Adrenal gland (tissue), 12 donors: ENCODE data around the gene MEF2C. TPM values are rescaled to one million over a fixed set of nuclear protein-coding genes. Genes with fewer than 3 reads are reported as not detected.

ENCODE experiments used
- DNase-seq, 7 donors: peaks; one replicate each; pipeline ENCODE4 v3.0.0-alpha.2; 2019 to 2020
- H3K27ac ChIP-seq, 5 donors: fragments of 200-600 bp; sonication (generic) in 4 of 5; 1 replicate in 3 of 5; 2 replicates in 2 of 5; pipeline versions ENCODE4 v1.5.1 to v1.8.0; 2016 to 2020; ENCODE audit warnings: mild to moderate bottlenecking in 1 of 5
- H3K27me3 ChIP-seq: fragments of 200-600 bp; 2 replicates; pipeline ENCODE4 v1.8.0; 2021
- H3K36me3 ChIP-seq, 2 donors: fragments of 200-600 bp; replicated peaks in 1 of 2; 1 replicate in 1 of 2; 2 replicates in 1 of 2; pipeline versions ENCODE4 v1.5.1 to v1.8.0; 2018 to 2022
- H3K4me1 ChIP-seq, 2 donors: fragments of 200-600 bp; replicated peaks in 1 of 2; 1 replicate in 1 of 2; 2 replicates in 1 of 2; pipeline versions ENCODE4 v1.5.1 to v1.8.0; 2018 to 2021
- H3K4me3 ChIP-seq, 4 donors: fragments of 200-600 bp; sonication (generic) in 3 of 4; one replicate each; pipeline ENCODE4 v1.5.1; 2016 to 2018
- H3K9me3 ChIP-seq, 3 donors: fragments of 200-600 bp; sonication (generic) in 1 of 3; replicated peaks in 1 of 3; 1 replicate in 2 of 3; 2 replicates in 1 of 3; pipeline versions ENCODE4 v1.5.1 to v1.8.0; 2016 to 2021
- POLR2A ChIP-seq, 2 donors: fragments of 450-650 bp; IDR thresholded peaks; one replicate each; pipeline ENCODE4 v1.6.1; 2017; ENCODE audit warnings: antibody characterized with exemption in 2 of 2, mild to moderate bottlenecking in 2 of 2, moderate library complexity in 1 of 2
- WGBS, 4 donors: extraction: QIAGEN DNeasy Blood & Tissue Kit in 2 of 4; methylation state at CpG; one replicate each; pipeline versions ENCODE4 v1.1.5 to v1.1.7; 2013 to 2017; 5-methylcytosine and 5-hydroxymethylcytosine counted together
- intact Hi-C, 2 donors: fragments of 100-400 bp; cut with DNase I; formaldehyde crosslinking; loops; one replicate each; pipeline versions ENCODE4 v1.14.1 to v1.15.0; 2022 to 2023
- polyA plus RNA-seq, 3 donors: library from polyadenylated mRNA; stranded (reverse); fragments of 200-250 nt in 2 of 3; fragments of 350-450 nt in 1 of 3; fragmentation: Illumina TruSeq in 1 of 3; extraction: RNeasy Lipid Tissue Mini Kit (QIAGEN cat#74804) in 1 of 3; gene quantifications; one replicate each; pipeline ENCODE4 v1.2.3, GENCODE V29; 2013 to 2014
- total RNA-seq, 9 donors: library from RNA; depleted of rRNA in 4 of 9; stranded (reverse); fragments of >200 nt in 4 of 9; fragments of 120-200 nt in 1 of 9; fragmentation: NEBNext Ultra II Directional in 1 of 9; extraction: Animal tissue kit (Norgen Biotek cat#: 25700) in 1 of 9; gene quantifications; one replicate each; pipeline versions ENCODE4 v1.1.0 to v1.2.4, GENCODE V29; 2013 to 2023
- TF ChIP-seq, protein P1 (sequence below), 6 experiments: fragments of 450-650 bp in 4 of 6; fragments of 200-600 bp in 2 of 6; sonication (generic) in 1 of 6; IDR thresholded peaks; 1 replicate in 5 of 6; 2 replicates in 1 of 6; pipeline versions ENCODE4 v1.5.1 to v1.8.0; 2016 to 2021; ENCODE audit warnings: antibody characterized with exemption in 6 of 6, mild to moderate bottlenecking in 2 of 6, moderate library complexity in 1 of 6
- donor health status: healthy with polysubstance abuse.
- donor health status: Bipolar disorder and iron deficiency.
- donor health status: DM: yes; HTN: yes; CAD: no.
- donor health status: DM: no; HTN: no; CAD: no.
- donor health status: DM: no; HTN: no; CAD: no.
- donor health status: DM: yes; HTN: yes; CAD: no.

The MEF2C gene
- total and polyA plus RNA-seq, 12 donors, result 26.8 to 172 (median 69.2) TPM

DNA sequence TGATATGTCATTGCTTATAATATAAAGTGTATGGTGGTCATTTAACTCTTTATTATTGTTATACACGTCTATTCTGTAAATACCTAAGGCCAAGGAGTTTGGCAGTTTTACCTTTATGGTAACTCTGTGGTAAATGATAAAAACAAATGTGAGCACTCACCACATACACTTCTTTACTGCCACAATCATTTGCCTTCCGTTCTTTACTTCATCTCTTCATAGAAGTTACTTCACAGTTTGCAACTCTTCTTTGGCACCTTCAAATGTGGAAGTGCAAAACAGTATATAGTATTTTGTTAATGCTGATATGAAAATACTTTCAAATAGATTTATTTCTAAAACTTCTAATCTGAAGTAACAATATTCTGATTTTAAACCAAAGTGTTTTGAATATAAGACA is 4.4 kb upstream of the MEF2C start:
- no peak overlapping the region for H3K4me3 ChIP-seq
- H3K27ac ChIP-seq, result peak overlapping the region in 2 of 5 donors; percentile 64 to 94
- intact Hi-C loops, result loop anchor here (10.0 kb wide), 2 partner anchors 53 to 153 kb away; no protein-coding TSS in a partner anchor
- no peaks in the 10 kb centered on the region for H3K36me3 ChIP-seq
- no peak for DNase-seq
- H3K9me3 ChIP-seq, result no peaks in the 10 kb centered on the region
- no peaks in the 10 kb centered on the region for H3K27me3 ChIP-seq
- peaks cover 10 to 43% of the 10 kb centered on the region in 2 donors for H3K4me1 ChIP-seq
- TF ChIP-seq, protein P1, sequence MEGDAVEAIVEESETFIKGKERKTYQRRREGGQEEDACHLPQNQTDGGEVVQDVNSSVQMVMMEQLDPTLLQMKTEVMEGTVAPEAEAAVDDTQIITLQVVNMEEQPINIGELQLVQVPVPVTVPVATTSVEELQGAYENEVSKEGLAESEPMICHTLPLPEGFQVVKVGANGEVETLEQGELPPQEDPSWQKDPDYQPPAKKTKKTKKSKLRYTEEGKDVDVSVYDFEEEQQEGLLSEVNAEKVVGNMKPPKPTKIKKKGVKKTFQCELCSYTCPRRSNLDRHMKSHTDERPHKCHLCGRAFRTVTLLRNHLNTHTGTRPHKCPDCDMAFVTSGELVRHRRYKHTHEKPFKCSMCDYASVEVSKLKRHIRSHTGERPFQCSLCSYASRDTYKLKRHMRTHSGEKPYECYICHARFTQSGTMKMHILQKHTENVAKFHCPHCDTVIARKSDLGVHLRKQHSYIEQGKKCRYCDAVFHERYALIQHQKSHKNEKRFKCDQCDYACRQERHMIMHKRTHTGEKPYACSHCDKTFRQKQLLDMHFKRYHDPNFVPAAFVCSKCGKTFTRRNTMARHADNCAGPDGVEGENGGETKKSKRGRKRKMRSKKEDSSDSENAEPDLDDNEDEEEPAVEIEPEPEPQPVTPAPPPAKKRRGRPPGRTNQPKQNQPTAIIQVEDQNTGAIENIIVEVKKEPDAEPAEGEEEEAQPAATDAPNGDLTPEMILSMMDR (IDR thresholded peaks at IDR 0.05), result no peak
- TF ChIP-seq POLR2A (IDR thresholded peaks at IDR 0.05), result no peak
- 69 to 77% (median 76%) methylated on average over 2 of the region's 2 CpGs for WGBS, 4 donors

- no peaks in the 10 kb centered on the region for H3K36me3 ChIP-seq
- H3K4me3 ChIP-seq, result peak overlapping the region in 1 of 4 donors; percentile 41
- no peak for DNase-seq
- intact Hi-C loops, result loop anchor here (10.0 kb wide), 2 partner anchors 52 to 152 kb away; no protein-coding TSS in a partner anchor
- 67 to 76% (median 73%) methylated on average over 4 of the region's 4 CpGs for WGBS, 4 donors
- H3K9me3 ChIP-seq, result no peaks in the 10 kb centered on the region
- no peaks in the 10 kb centered on the region for H3K27me3 ChIP-seq
- H3K27ac ChIP-seq, result peak overlapping the region in 4 of 5 donors; percentile 23 to 94 (median 45)
- TF ChIP-seq, protein P1 (IDR thresholded peaks at IDR 0.05), result no peak
- no peak for TF ChIP-seq POLR2A (IDR thresholded peaks at IDR 0.05)
- H3K4me1 ChIP-seq, result peaks cover 10 to 43% of the 10 kb centered on the region in 2 donors
Observed at GRCh38 chr5:88886746-88887341, 3.9 kb upstream of the MEF2C start.

DNA sequence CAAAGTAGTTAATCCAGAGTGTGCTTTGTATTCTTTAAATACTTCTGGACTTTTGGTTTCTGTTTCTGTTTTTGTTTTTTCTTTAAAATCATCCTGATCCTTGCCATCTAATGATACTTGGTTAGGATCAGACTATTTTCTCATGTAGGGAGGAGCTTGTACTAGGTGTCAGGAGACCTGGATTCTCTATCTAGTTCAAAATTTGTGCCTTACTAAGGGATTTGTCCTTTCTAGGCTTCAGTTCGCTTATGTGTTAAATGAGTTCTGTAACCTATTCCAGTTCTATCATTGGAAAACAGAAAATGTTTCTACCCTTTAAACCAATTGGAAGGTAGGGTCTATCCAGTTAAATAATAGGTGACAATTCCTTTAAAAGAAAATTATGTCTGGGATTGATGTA is 3.3 kb upstream of the MEF2C start:
- Histone ChIP-seq H3K36me3 (no peaks in the 10 kb centered on the region), H3K4me3 (peak overlapping the region in 1 of 4 donors; percentile 41), H3K27ac (peak overlapping the region in 4 of 5 donors; percentile 6 to 94 (median 57)), H3K4me1 (peaks cover 10 to 43% of the 10 kb centered on the region in 2 donors), H3K27me3 (no peaks in the 10 kb centered on the region), H3K9me3 (no peaks in the 10 kb centered on the region)
- DNase-seq, result no peak
- intact Hi-C loops, result loop anchor here (10.0 kb wide), 2 partner anchors 51 to 151 kb away; no protein-coding TSS in a partner anchor
- WGBS, 4 donors, result 49 to 71% (median 53%) methylated on average over 1 of the region's 1 CpG
- TF ChIP-seq, protein P1 (IDR thresholded peaks at IDR 0.05), result no peak
- no peak for TF ChIP-seq POLR2A (IDR thresholded peaks at IDR 0.05)

- no peak for TF ChIP-seq POLR2A (IDR thresholded peaks at IDR 0.05)
- TF ChIP-seq, protein P1 (IDR thresholded peaks at IDR 0.05), result no peak
- DNase-seq, result no peak
- H3K36me3 ChIP-seq, result no peaks in the 10 kb centered on the region
- peak overlapping the region in 3 of 5 donors; percentile 50 to 94 (median 69) for H3K27ac ChIP-seq
- intact Hi-C loops, result loop anchor here (10.0 kb wide), 2 partner anchors 50 to 150 kb away; no protein-coding TSS in a partner anchor
- peak overlapping the region in 1 of 4 donors; percentile 93 for H3K4me3 ChIP-seq
- WGBS, 4 donors, result 26 to 44% (median 33%) methylated on average over 1 of the region's 1 CpG
- no peaks in the 10 kb centered on the region for H3K27me3 ChIP-seq
- no peaks in the 10 kb centered on the region for H3K9me3 ChIP-seq
- peaks cover 21 to 36% of the 10 kb centered on the region in 2 donors for H3K4me1 ChIP-seq
Observed at GRCh38 chr5:88885002-88885401, 2.0 kb upstream of the MEF2C start.
